GM23248 (cell line): Measurements from ENCODE around the gene CUZD1.

ENCODE experiments used
- EZH2 ChIP-seq: fragments of 200-600 bp; sonication (generic); IDR thresholded peaks from 2 replicates; pipeline ENCODE4 v1.6.1; 2018; ENCODE audit warnings: antibody characterized with exemption, mild to moderate bottlenecking; ENCODE audit not compliant: insufficient read depth, poor library complexity, severe bottlenecking
- EZH2phosphoT487 ChIP-seq: fragments of 200-600 bp; sonication (generic); IDR thresholded peaks from 2 replicates; pipeline ENCODE4 v1.6.1; 2018; ENCODE audit warnings: antibody characterized with exemption, moderate library complexity, mild to moderate bottlenecking, low read depth; ENCODE audit not compliant: insufficient read depth

DNA sequence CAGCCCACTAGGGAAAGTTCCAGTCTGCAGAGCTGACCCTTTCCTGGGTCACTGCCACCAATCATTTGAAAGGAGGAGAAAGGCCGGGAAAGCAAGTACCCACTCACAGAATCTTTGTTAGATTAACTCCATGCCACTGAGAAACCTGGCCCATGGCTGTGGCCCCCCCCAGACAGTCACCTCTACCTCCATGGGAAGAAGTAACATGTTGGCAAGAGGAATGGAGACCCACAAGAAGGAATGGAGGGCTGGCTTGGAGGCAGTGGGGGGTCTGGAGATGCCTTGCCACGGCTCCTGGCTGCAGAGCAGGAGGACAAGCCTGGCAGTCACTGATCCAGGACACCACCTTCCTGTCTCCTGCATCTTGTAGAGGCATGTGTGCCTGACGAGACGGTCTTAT, 32.9 kb downstream of the CUZD1 start:
- TF ChIP-seq EZH2 (no peak), EZH2phosphoT487 (no peak)
